ENCODE data around the gene TRAIP. TPM values are rescaled to one million over a fixed set of nuclear protein-coding genes. Genes with fewer than 3 reads are reported as not detected.

TRAIP gene
- total RNA-seq, 4 donors from 2014 or later, result 1.5 to 12.2 (median 2.8) TPM

DNA sequence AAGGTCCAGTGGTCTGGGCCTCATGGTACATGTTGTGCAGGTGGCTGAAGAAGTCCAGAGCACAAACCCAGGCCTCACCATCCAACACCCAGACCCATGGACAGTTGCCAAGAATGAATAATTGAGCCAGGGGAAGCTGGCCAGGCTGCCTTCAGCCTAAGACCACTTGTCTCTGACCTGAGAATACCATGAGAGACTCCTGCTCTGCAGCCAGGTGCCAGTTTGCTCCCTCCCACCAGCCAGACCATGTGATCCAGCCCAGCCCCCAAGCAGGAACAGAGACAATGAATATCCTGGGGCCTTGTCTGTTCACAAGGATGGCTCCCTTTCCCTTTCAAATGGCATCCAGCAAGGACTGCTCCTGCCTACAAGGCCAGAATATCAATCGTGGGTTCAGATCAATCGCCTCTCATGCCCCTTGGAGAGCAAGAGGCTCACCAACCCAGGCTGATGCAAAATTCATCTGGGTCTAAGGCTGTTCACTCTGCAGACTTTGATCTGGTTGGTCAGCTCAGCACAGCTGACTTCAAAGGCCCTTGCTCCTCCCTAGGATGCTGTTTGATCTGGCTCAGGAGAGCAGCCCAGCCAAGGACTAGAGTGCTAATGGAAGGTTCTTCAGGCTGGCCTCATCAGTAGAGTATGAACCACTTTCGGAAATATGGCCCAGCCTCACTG lies 13.4 kb downstream of the TRAIP start:
- Histone ChIP-seq H3K27ac (no peak overlapping the region), H3K9me3 (no peaks in the 10 kb centered on the region), H3K36me3 (peaks cover 0 to 7% (median 0%) of the 10 kb centered on the region in 3 donors), H3K27me3 (no peaks in the 10 kb centered on the region), H3K4me3 (no peak overlapping the region), H3K4me1 (peaks cover 0 to 27% (median 0%) of the 10 kb centered on the region in 4 donors)
- 93 to 100% methylated on average over 3 of the region's 3 CpGs for WGBS, 2 donors
- no peak for DNase-seq (ENCODE audit: low spot score in 2 of 2)
- TF ChIP-seq EP300 (IDR thresholded peaks at IDR 0.05), result no peak
- TF ChIP-seq POLR2A (IDR thresholded peaks at IDR 0.05), result no peak
- TF ChIP-seq, protein P1, sequence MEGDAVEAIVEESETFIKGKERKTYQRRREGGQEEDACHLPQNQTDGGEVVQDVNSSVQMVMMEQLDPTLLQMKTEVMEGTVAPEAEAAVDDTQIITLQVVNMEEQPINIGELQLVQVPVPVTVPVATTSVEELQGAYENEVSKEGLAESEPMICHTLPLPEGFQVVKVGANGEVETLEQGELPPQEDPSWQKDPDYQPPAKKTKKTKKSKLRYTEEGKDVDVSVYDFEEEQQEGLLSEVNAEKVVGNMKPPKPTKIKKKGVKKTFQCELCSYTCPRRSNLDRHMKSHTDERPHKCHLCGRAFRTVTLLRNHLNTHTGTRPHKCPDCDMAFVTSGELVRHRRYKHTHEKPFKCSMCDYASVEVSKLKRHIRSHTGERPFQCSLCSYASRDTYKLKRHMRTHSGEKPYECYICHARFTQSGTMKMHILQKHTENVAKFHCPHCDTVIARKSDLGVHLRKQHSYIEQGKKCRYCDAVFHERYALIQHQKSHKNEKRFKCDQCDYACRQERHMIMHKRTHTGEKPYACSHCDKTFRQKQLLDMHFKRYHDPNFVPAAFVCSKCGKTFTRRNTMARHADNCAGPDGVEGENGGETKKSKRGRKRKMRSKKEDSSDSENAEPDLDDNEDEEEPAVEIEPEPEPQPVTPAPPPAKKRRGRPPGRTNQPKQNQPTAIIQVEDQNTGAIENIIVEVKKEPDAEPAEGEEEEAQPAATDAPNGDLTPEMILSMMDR (IDR thresholded peaks at IDR 0.05), result no peak

DNA sequence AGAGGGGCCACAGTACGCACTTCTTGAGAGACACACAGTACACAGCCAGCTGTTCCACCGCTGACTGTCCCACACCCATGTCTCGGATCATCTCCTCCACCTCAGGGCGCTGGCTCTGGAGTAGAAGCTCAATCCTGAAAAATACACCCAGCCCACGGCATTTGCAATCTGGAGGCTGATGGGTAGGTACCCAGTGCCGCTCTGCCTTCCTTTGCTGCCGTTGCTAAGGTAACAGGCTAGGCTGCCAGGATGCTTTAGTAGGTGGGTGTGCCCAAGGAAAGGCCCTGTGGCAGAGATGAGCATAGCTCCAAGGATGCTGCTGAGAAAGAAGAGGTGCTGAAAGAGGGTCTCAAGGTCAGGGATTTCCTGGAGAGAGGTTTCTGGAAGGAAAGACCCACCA lies 14.6 kb downstream of the TRAIP start:
- whole genome bisulfite sequencing, 2 donors, result 90 to 92% methylated on average over 4 to 7 of the region's 7 CpGs
- H3K9me3 ChIP-seq, result no peaks in the 10 kb centered on the region
- TF ChIP-seq POLR2A (IDR thresholded peaks at IDR 0.05) (no peak), EP300 (IDR thresholded peaks at IDR 0.05) (no peak)
- TF ChIP-seq, protein P1 (IDR thresholded peaks at IDR 0.05), result no peak
- H3K27ac ChIP-seq, result no peak overlapping the region
- peaks cover 0 to 27% (median 0%) of the 10 kb centered on the region in 4 donors for H3K4me1 ChIP-seq
- H3K4me3 ChIP-seq, result no peak overlapping the region
- no peaks in the 10 kb centered on the region for H3K27me3 ChIP-seq
- DNase-seq (ENCODE audit: low spot score in 2 of 2), result no peak
- peaks cover 0 to 7% (median 0%) of the 10 kb centered on the region in 3 donors for H3K36me3 ChIP-seq

DNA sequence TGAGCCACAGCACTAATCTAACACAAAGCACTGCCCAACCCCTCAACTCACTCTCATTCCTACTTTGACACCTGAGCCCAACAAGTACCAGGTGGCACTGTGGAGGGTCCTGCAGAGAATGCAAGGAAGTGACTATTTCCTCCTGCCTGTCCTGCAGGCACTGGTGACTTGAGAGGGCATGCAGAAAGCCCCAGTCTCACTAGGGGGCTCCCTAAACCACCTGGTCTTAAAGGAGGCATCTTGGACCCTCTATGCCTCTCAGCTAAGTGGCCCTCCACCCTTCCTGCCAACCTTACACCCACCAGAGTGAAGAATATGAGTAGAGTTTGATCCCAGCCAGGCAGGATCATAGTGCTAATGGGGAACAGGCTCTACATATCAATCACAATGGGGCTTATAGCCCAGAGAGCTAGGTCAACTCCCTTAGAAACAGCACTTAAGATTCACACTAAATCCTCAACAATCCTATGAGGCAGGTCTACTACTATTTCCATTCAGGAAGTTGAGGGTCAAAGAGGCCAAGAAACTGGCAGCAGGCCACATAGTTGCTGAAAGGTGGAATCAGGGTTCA lies 15.2 kb downstream of the TRAIP start:
- DNase-seq (ENCODE audit: low spot score in 2 of 2), result no peak
- TF ChIP-seq POLR2A (IDR thresholded peaks at IDR 0.05) (no peak), EP300 (IDR thresholded peaks at IDR 0.05) (no peak)
- TF ChIP-seq, protein P1 (IDR thresholded peaks at IDR 0.05), result no peak
- peaks cover 0 to 4% (median 0%) of the 10 kb centered on the region in 3 donors for H3K36me3 ChIP-seq

DNA sequence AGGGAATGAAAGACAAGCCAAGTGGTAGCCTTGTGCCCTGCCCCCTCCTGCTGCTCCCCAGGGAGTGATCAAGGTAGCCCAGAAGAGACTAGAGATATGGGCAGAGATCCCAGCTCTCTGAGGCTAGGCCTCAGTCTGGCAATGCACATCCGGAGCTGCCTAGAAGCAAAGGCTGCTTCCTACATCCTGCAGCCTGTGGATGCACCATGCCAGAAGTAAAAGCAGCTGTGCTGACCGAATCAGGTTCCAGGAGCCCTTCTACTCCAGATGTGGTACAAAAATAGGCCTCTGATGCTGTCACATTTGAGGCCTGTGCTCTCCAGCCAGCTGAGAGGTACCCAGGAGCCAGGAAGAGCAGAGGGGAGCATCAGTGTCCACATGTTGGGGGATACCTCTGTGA lies 16.0 kb downstream of the TRAIP start:
- no peak for DNase-seq (ENCODE audit: low spot score in 2 of 2)
- Histone ChIP-seq H3K4me1 (peaks cover 0 to 27% (median 0%) of the 10 kb centered on the region in 4 donors), H3K9me3 (no peaks in the 10 kb centered on the region), H3K4me3 (no peak overlapping the region), H3K27me3 (no peaks in the 10 kb centered on the region), H3K36me3 (no peaks in the 10 kb centered on the region), H3K27ac (no peak overlapping the region)
- 65 to 74% methylated on average over 2 of the region's 2 CpGs for WGBS, 2 donors
- no peak for TF ChIP-seq EP300 (IDR thresholded peaks at IDR 0.05)

More for the DNA sequence above, 15.2 kb downstream of the TRAIP start:
- Histone ChIP-seq H3K4me3 (no peak overlapping the region), H3K9me3 (no peaks in the 10 kb centered on the region), H3K27me3 (no peaks in the 10 kb centered on the region), H3K27ac (no peak overlapping the region), H3K4me1 (peaks cover 0 to 27% (median 0%) of the 10 kb centered on the region in 4 donors)

DNA sequence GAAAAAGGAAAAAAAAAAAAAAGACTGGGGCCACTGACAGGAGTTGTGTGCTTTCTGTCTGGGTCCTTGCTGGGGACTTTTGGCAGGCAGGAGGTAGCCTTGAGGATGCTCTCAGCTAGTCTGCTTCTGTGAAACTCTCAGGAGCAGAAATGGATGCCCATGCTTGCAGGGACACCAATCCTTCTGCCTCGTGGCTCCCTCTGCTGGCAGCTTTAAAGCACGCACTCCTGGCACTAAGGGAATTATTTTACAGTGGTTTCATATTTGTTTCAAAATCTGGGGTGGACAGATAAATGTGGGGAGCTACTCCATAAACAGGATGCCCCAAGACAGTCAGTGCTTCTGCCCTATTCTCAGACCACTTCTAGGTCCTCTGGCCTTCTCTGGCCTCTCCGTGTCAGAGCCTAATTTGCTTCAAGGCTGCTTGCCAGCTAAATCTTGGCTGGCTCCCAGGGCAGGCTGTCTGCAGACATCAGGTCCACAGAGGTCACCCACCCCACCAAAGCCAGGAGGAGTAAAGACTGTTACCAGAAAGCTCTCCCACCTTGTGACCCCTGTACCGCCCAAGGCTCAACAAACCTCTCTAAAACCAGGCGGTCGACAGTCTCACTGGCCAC lies 17.1 kb downstream of the TRAIP start:
- peak; percentile 76 to 90 for DNase-seq (ENCODE audit: low spot score in 2 of 2)
- Histone ChIP-seq H3K4me1 (peaks cover 0 to 27% (median 0%) of the 10 kb centered on the region in 4 donors), H3K4me3 (no peak overlapping the region), H3K27me3 (no peaks in the 10 kb centered on the region), H3K27ac (peak overlapping the region in 1 of 4 donors; percentile 12), H3K9me3 (no peaks in the 10 kb centered on the region), H3K36me3 (peaks cover 0 to 2% (median 0%) of the 10 kb centered on the region in 3 donors)
- WGBS, 2 donors, result 22% methylated on average over 6 of the region's 6 CpGs
- TF ChIP-seq EP300 (IDR thresholded peaks at IDR 0.05), result peak in 1 of 2 donors; percentile 48
- TF ChIP-seq, protein P1 (IDR thresholded peaks at IDR 0.05), result peak; percentile 78 to 94 (median 88)
- no peak for TF ChIP-seq POLR2A (IDR thresholded peaks at IDR 0.05)

Measured in tibial nerve (tissue), 4 donors.